Esophagus muscularis mucosa (tissue), 3 donors: ENCODE results near the gene KCNMB2.

Experiments used
- POLR2AphosphoS5 ChIP-seq, 2 donors: sonication (generic); formaldehyde crosslinking; IDR thresholded peaks; one replicate each; pipeline ENCODE4 v1.6.1; 2017; ENCODE audit warnings: antibody characterized with exemption in 2 of 2
- TF ChIP-seq, protein P1 (sequence below), 3 experiments: fragments of 200-600 bp in 2 of 3; fragments of 450-650 bp in 1 of 3; sonication (generic) in 2 of 3; IDR thresholded peaks; one replicate each; pipeline ENCODE4 v1.5.1; 2017 to 2019; ENCODE audit warnings: antibody characterized with exemption in 3 of 3, mild to moderate bottlenecking in 2 of 3, moderate library complexity in 1 of 3

DNA sequence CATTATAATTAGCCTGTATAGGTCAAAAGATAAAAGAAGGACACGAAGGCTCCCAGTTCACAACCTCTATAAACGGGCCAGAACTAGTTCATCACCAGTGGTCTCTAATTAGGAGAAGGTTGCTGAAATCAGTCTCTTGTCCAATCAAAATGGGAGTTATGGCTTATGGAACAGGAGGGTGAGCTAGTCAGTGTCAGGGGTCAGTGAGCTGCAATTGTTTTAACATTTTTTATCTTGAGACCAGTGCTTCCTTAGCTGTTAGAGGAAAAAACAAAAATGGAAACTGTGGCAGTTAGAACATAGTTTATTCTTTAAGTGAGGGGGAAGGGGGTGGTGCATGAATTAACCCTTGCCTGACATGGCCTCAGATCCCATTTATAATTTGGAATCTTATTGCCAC lies 141.7 kb downstream of the KCNMB2 start:
- no peak for TF ChIP-seq POLR2AphosphoS5 (IDR thresholded peaks at IDR 0.05)
- TF ChIP-seq, protein P1, sequence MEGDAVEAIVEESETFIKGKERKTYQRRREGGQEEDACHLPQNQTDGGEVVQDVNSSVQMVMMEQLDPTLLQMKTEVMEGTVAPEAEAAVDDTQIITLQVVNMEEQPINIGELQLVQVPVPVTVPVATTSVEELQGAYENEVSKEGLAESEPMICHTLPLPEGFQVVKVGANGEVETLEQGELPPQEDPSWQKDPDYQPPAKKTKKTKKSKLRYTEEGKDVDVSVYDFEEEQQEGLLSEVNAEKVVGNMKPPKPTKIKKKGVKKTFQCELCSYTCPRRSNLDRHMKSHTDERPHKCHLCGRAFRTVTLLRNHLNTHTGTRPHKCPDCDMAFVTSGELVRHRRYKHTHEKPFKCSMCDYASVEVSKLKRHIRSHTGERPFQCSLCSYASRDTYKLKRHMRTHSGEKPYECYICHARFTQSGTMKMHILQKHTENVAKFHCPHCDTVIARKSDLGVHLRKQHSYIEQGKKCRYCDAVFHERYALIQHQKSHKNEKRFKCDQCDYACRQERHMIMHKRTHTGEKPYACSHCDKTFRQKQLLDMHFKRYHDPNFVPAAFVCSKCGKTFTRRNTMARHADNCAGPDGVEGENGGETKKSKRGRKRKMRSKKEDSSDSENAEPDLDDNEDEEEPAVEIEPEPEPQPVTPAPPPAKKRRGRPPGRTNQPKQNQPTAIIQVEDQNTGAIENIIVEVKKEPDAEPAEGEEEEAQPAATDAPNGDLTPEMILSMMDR (IDR thresholded peaks at IDR 0.05) = no peak
